Spleen (tissue), 11 donors: ENCODE measurements around the gene SEC16A. TPM values are rescaled to one million over a fixed set of nuclear protein-coding genes. Genes with fewer than 3 reads are reported as not detected.
A peak's percentile ranks its signal among the peaks of the same experiment; 100 is the strongest.

Source experiments
- DNase-seq: peaks from one replicate; pipeline ENCODE4 v3.0.0-alpha.2; 2020
- H3K27ac ChIP-seq, 8 donors: fragments of 200-600 bp; sonication (generic) in 7 of 8; 1 replicate in 4 of 8; 2 replicates in 4 of 8; pipeline versions ENCODE4 v1.5.0 to v1.8.0; 2016 to 2021; ENCODE audit warnings: inconsistent platforms in 4 of 8, mild to moderate bottlenecking in 4 of 8, moderate library complexity in 1 of 8
- H3K27me3 ChIP-seq, 7 donors: fragments of 200-600 bp; sonication (generic) in 6 of 7; replicated peaks in 1 of 7; 1 replicate in 4 of 7; 2 replicates in 3 of 7; pipeline versions ENCODE4 v1.5.0 to v1.8.0; 2016 to 2021; ENCODE audit warnings: inconsistent platforms in 3 of 7, mild to moderate bottlenecking in 1 of 7
- H3K36me3 ChIP-seq, 6 donors: fragments of 200-600 bp; sonication (generic) in 5 of 6; 1 replicate in 4 of 6; 2 replicates in 2 of 6; pipeline versions ENCODE4 v1.5.0 to v1.8.0; 2016 to 2021; ENCODE audit warnings: inconsistent platforms in 2 of 6
- H3K4me1 ChIP-seq, 6 donors: fragments of 200-600 bp; sonication (generic) in 5 of 6; 1 replicate in 3 of 6; 2 replicates in 3 of 6; pipeline versions ENCODE4 v1.5.0 to v1.8.0; 2016 to 2021; ENCODE audit warnings: inconsistent platforms in 3 of 6
- H3K4me3 ChIP-seq, 8 donors: fragments of 200-600 bp; sonication (generic) in 7 of 8; 1 replicate in 4 of 8; 2 replicates in 4 of 8; pipeline versions ENCODE4 v1.5.0 to v1.8.0; 2016 to 2021; ENCODE audit warnings: inconsistent platforms in 4 of 8, mild to moderate bottlenecking in 4 of 8, moderate library complexity in 2 of 8
- H3K9me3 ChIP-seq, 8 donors: fragments of 200-600 bp; sonication (generic) in 7 of 8; 1 replicate in 4 of 8; 2 replicates in 4 of 8; pipeline versions ENCODE4 v1.5.0 to v1.8.0; 2016 to 2021; ENCODE audit warnings: inconsistent platforms in 4 of 8
- CTCF ChIP-seq, 11 experiments: fragments of 200-600 bp in 7 of 11; fragments of 450-650 bp in 4 of 11; sonication (generic) in 4 of 11; IDR thresholded peaks in 8 of 11; conservative IDR thresholded peaks in 3 of 11; 1 replicate in 7 of 11; 2 replicates in 4 of 11; pipeline versions ENCODE4 v1.4.0 to v1.8.0; 2016 to 2021; ENCODE audit warnings: antibody characterized with exemption in 11 of 11, inconsistent platforms in 4 of 11, mild to moderate bottlenecking in 1 of 11
- POLR2A ChIP-seq, 3 donors: fragments of 450-650 bp; IDR thresholded peaks; one replicate each; pipeline ENCODE4 v1.5.1; 2017; ENCODE audit warnings: antibody characterized with exemption in 3 of 3, mild to moderate bottlenecking in 1 of 3
- POLR2AphosphoS5 ChIP-seq, 3 donors: sonication (generic); formaldehyde crosslinking; IDR thresholded peaks; one replicate each; pipeline ENCODE4 v1.5.1; 2017; ENCODE audit warnings: antibody characterized with exemption in 3 of 3
- WGBS, 5 donors: extraction: QIAGEN DNeasy Blood & Tissue Kit in 3 of 5; methylation state at CpG; one replicate each; pipeline versions ENCODE4 v1.1.5 to v1.1.7; 2013 to 2018; 5-methylcytosine and 5-hydroxymethylcytosine counted together
- intact Hi-C: fragments of 100-400 bp; cut with DNase I; formaldehyde crosslinking; loops from one replicate; pipeline ENCODE4 v1.15.0; 2023; ENCODE audit warnings: low total_unique reads
- polyA plus RNA-seq, 3 donors: library from polyadenylated mRNA; stranded (reverse); fragments of 200-250 nt; gene quantifications; one replicate each; pipeline ENCODE4 v1.2.1, GENCODE V29; 2013
- total RNA-seq, 7 donors: library from RNA; depleted of rRNA in 3 of 7; stranded (reverse); fragments of >200 nt in 3 of 7; fragmentation: NEBNext Ultra II Directional in 4 of 7; extraction: Animal tissue kit (Norgen Biotek cat#: 25700) in 4 of 7; gene quantifications; one replicate each; pipeline versions ENCODE4 v1.1.0 to v1.2.1, GENCODE V29; 2016 to 2021
- donor health status: healthy with polysubstance abuse.
- donor health status: DM: no; HTN: no; CAD: no; lungs with moderate emphysema.
- donor health status: DM: no; HTN: no; CAD: no.
- donor health status: Bipolar disorder and iron deficiency.
- donor health status: healthy.
- donor health status: DM: no; HTN: no; CAD: no.
- donor health status: DM: yes; HTN: yes; CAD: no.

SEC16A gene
- total and polyA plus RNA-seq, 10 donors: 35.0 to 92.1 (median 75.1) TPM

GRCh38 chr9:136501686-136502085 lies 18.8 kb upstream of the SEC16A start:
- H3K4me1 ChIP-seq: peaks cover 0 to 37% (median 10%) of the 10 kb centered on the region in 6 donors
- peak in 1 of 3 donors; percentile 39 for TF ChIP-seq POLR2AphosphoS5 (IDR thresholded peaks at IDR 0.05)
- TF ChIP-seq CTCF (IDR thresholded peaks at IDR 0.05 in 8 of 11, conservative IDR thresholded peaks at IDR 0.05 in 3 of 11): no peak
- no peak for TF ChIP-seq POLR2A (IDR thresholded peaks at IDR 0.05)
- no peaks in the 10 kb centered on the region for H3K9me3 ChIP-seq
- no peak overlapping the region for H3K4me3 ChIP-seq
- DNase-seq: no peak
- WGBS, 5 donors: 93 to 96% (median 93%) methylated on average over 13 to 23 of the region's 23 CpGs
- H3K27ac ChIP-seq: no peak overlapping the region
- intact Hi-C loops: no loop called here
- H3K36me3 ChIP-seq: peaks cover 8 to 100% (median 100%) of the 10 kb centered on the region in 6 donors
- H3K27me3 ChIP-seq: no peaks in the 10 kb centered on the region

- no peak for DNase-seq
- Histone ChIP-seq H3K4me3 (no peak overlapping the region), H3K4me1 (peaks cover 0 to 36% (median 12%) of the 10 kb centered on the region in 6 donors), H3K27ac (peak overlapping the region in 4 of 8 donors; percentile 7 to 62 (median 46)), H3K36me3 (peaks cover 7 to 100% (median 100%) of the 10 kb centered on the region in 6 donors), H3K9me3 (no peaks in the 10 kb centered on the region), H3K27me3 (no peaks in the 10 kb centered on the region)
- TF ChIP-seq POLR2AphosphoS5 (IDR thresholded peaks at IDR 0.05) (peak in 1 of 3 donors; percentile 66), CTCF (IDR thresholded peaks at IDR 0.05 in 8 of 11, conservative IDR thresholded peaks at IDR 0.05 in 3 of 11) (no peak), POLR2A (IDR thresholded peaks at IDR 0.05) (no peak)
- intact Hi-C loops: no loop called here
- WGBS, 5 donors: 86 to 94% (median 90%) methylated on average over 16 to 50 of the region's 50 CpGs
Observed at GRCh38 chr9:136499935-136500910, 17.4 kb upstream of the SEC16A start.

- peak overlapping the region in 4 of 8 donors; percentile 35 to 62 (median 47) for H3K27ac ChIP-seq
- H3K4me1 ChIP-seq: peaks cover 0 to 32% (median 14%) of the 10 kb centered on the region in 6 donors
- 80 to 89% (median 83%) methylated on average over 31 to 46 of the region's 46 CpGs for WGBS, 5 donors
- DNase-seq: no peak
- TF ChIP-seq CTCF (IDR thresholded peaks at IDR 0.05 in 8 of 11, conservative IDR thresholded peaks at IDR 0.05 in 3 of 11) (no peak), POLR2AphosphoS5 (IDR thresholded peaks at IDR 0.05) (peak in 2 of 3 donors; percentile 58 to 65), POLR2A (IDR thresholded peaks at IDR 0.05) (no peak)
- H3K4me3 ChIP-seq: no peak overlapping the region
- intact Hi-C loops: no loop called here
- no peaks in the 10 kb centered on the region for H3K9me3 ChIP-seq
- H3K36me3 ChIP-seq: peaks cover 4 to 100% (median 98%) of the 10 kb centered on the region in 6 donors
- H3K27me3 ChIP-seq: no peaks in the 10 kb centered on the region
Observed at GRCh38 chr9:136499071-136499934, 16.5 kb upstream of the SEC16A start.
